ENCODE measurements around the gene PKNOX2. TPM values are rescaled to one million over a fixed set of nuclear protein-coding genes. Genes with fewer than 3 reads are reported as not detected.

The PKNOX2 gene
- total and polyA plus RNA-seq, 10 of the 15 experiments (the other 5 are each of a cell fraction or from before 2014, with no cell fraction given) = not detected

DNA sequence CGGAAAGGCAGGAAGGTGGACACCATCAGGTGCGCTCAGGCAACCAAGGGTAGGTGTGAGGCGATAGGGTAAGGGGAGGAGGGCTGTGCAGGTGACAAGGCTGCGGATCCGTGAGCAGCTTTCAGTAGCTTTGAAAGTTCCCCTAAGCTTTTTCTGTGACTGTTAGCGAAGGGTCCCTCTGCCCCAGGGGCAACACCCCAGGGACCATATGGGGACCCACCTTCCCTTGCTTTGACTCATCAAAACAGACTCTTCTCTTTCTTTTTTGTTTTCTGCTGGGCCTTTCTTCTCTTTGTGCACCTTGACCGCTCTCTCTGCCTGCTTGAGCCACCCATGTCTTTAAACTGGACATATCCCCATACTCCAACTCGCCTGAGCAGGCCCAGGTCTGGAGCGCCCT, 194.6 kb downstream of the PKNOX2 start:
- Histone ChIP-seq H3K79me2 (ENCODE audit: control insufficient read depth, insufficient read depth, low read length) (no peaks in the 10 kb centered on the region), H4K20me1 (ENCODE audit: control insufficient read depth, insufficient read depth) (no peaks in the 10 kb centered on the region; the same call in 1 of the 2 replicates), H3K4me3 (no peak overlapping the region), H3K4me1 (ENCODE audit: control insufficient read depth, insufficient read depth, low read length) (no peaks in the 10 kb centered on the region; the same call in 1 of the 2 replicates), H3K9ac (ENCODE audit: control insufficient read depth, insufficient read depth, low read length) (no peak overlapping the region), H2AFZ (ENCODE audit: control insufficient read depth, low read depth, low read length) (no peak overlapping the region), H3K27me3 (replicated peaks in 1 of 2; ENCODE audit: control insufficient read depth in 2 of 2, insufficient read depth in 2 of 2, low read length in 1 of 2) (peaks cover 0 to 2% of the 10 kb centered on the region in 2 experiments; a peak in 2 of 4 replicates), H3K27ac (ENCODE audit: control insufficient read depth, insufficient read depth) (no peak overlapping the region), H3K36me3 (ENCODE audit: control insufficient read depth in 2 of 2, insufficient read depth in 2 of 2, low read length in 1 of 2) (no peaks in the 10 kb centered on the region), H3K9me3 (replicated peaks; ENCODE audit: control insufficient read depth, insufficient read depth, low read length) (no peaks in the 10 kb centered on the region), H3K4me2 (ENCODE audit: control insufficient read depth, insufficient read depth) (no peak overlapping the region)
- SMC1A ChIA-PET (ENCODE audit: uncharacterized antibody, unreplicated experiment) = interaction anchor here (0.8 to 10.3 kb wide), 3 partner anchors 14 to 39 kb away, joined by 3 to 250 read pairs (median 9); no protein-coding TSS in a partner anchor
- CTCF ChIA-PET = interaction anchor here (0.7 to 8.7 kb wide), 7 partner anchors 9 to 268 kb away, joined by 3 to 108 read pairs (median 10); no protein-coding TSS in a partner anchor
- no TSS peak for BruUV-seq (replicated peaks)
- ATAC-seq (peak; percentile 25), FAIRE-seq (no peak), DNase-seq (ENCODE audit: low read depth, low spot score) (no peak)
- in situ Hi-C loops (cut with MboI) = no loop called here
- WGBS (ENCODE audit: insufficient coverage, insufficient replicate concordance, low lambda C conversion rate, missing lambda C conversion rate) = 6% methylated on average over 7 of the region's 9 CpGs
- POLR2A ChIA-PET = interaction anchor here (1.6 to 5.1 kb wide), 3 partner anchors 15 to 38 kb away, joined by 5 to 102 read pairs (median 19); no protein-coding TSS in a partner anchor
- RAD21 ChIA-PET (ENCODE audit: unreplicated experiment) = interaction anchor here (0.7 to 14.3 kb wide), 5 partner anchors 12 to 286 kb away, joined by 3 to 343 read pairs (median 13); no protein-coding TSS in a partner anchor
- intact Hi-C loops (cut with micrococcal nuclease; ENCODE audit: unreplicated experiment) = no loop called here
- TF ChIP-seq EP300 (IDR thresholded peaks at IDR 0.05; ENCODE audit: borderline replicate concordance in 1 of 2, control insufficient read depth in 1 of 2, low read depth in 2 of 2, low read length in 2 of 2) = 0 out of 4 replicates have a peak, but pooled peaks of 1 of the 2 experiments have one; percentile 18
- TF ChIP-seq RB1 (IDR thresholded peaks at IDR 0.05; ENCODE audit: borderline replicate concordance) = no peak
- TF ChIP-seq, protein P1, sequence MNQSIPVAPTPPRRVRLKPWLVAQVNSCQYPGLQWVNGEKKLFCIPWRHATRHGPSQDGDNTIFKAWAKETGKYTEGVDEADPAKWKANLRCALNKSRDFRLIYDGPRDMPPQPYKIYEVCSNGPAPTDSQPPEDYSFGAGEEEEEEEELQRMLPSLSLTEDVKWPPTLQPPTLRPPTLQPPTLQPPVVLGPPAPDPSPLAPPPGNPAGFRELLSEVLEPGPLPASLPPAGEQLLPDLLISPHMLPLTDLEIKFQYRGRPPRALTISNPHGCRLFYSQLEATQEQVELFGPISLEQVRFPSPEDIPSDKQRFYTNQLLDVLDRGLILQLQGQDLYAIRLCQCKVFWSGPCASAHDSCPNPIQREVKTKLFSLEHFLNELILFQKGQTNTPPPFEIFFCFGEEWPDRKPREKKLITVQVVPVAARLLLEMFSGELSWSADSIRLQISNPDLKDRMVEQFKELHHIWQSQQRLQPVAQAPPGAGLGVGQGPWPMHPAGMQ (IDR thresholded peaks at IDR 0.05; ENCODE audit: borderline replicate concordance) = no peak
- peak in 1 of 2 experiments; percentile 42; a peak in 1 of 4 replicates for TF ChIP-seq BHLHE40 (IDR thresholded peaks at IDR 0.05; ENCODE audit: borderline replicate concordance in 1 of 2, low read depth in 2 of 2, low read length in 1 of 2)
- no peak for TF ChIP-seq SMARCA5 (IDR thresholded peaks at IDR 0.05)
- no peak for TF ChIP-seq EGR1 (IDR thresholded peaks at IDR 0.05; ENCODE audit: borderline replicate concordance in 1 of 2, low read depth in 2 of 2, low read length in 2 of 2)
- TF ChIP-seq, protein P2, sequence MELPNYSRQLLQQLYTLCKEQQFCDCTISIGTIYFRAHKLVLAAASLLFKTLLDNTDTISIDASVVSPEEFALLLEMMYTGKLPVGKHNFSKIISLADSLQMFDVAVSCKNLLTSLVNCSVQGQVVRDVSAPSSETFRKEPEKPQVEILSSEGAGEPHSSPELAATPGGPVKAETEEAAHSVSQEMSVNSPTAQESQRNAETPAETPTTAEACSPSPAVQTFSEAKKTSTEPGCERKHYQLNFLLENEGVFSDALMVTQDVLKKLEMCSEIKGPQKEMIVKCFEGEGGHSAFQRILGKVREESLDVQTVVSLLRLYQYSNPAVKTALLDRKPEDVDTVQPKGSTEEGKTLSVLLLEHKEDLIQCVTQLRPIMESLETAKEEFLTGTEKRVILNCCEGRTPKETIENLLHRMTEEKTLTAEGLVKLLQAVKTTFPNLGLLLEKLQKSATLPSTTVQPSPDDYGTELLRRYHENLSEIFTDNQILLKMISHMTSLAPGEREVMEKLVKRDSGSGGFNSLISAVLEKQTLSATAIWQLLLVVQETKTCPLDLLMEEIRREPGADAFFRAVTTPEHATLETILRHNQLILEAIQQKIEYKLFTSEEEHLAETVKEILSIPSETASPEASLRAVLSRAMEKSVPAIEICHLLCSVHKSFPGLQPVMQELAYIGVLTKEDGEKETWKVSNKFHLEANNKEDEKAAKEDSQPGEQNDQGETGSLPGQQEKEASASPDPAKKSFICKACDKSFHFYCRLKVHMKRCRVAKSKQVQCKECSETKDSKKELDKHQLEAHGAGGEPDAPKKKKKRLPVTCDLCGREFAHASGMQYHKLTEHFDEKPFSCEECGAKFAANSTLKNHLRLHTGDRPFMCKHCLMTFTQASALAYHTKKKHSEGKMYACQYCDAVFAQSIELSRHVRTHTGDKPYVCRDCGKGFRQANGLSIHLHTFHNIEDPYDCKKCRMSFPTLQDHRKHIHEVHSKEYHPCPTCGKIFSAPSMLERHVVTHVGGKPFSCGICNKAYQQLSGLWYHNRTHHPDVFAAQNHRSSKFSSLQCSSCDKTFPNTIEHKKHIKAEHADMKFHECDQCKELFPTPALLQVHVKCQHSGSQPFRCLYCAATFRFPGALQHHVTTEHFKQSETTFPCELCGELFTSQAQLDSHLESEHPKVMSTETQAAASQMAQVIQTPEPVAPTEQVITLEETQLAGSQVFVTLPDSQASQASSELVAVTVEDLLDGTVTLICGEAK (IDR thresholded peaks at IDR 0.05; ENCODE audit: borderline replicate concordance) = no peak
- no peak for TF ChIP-seq TBL1XR1 (IDR thresholded peaks at IDR 0.05; ENCODE audit: low read depth, low read length)
- peak; percentile 70; the same call in 1 of the 2 replicates for TF ChIP-seq GATAD2B (conservative IDR thresholded peaks at IDR 0.05; ENCODE audit: low read depth)
- no peak for TF ChIP-seq PAX8 (IDR thresholded peaks at IDR 0.05)
- no peak for TF ChIP-seq TCF7 (IDR thresholded peaks at IDR 0.05; ENCODE audit: borderline replicate concordance)
- TF ChIP-seq MTA2 (IDR thresholded peaks at IDR 0.05; ENCODE audit: low read depth) = peak; percentile 42; the same call in 1 of the 2 replicates
- peak; percentile 25; the same call in 1 of the 2 replicates for TF ChIP-seq DPF2 (IDR thresholded peaks at IDR 0.05)
- TF ChIP-seq NR2F1 (conservative IDR thresholded peaks at IDR 0.05) = peak; percentile 86
- no peak for TF ChIP-seq ATF7 (IDR thresholded peaks at IDR 0.05; ENCODE audit: low read depth)
- peak; percentile 95 for TF ChIP-seq MEF2B (IDR thresholded peaks at IDR 0.05; ENCODE audit: partially characterized antibody, poor library complexity, severe bottlenecking)
- TF ChIP-seq JUNB (IDR thresholded peaks at IDR 0.05) = no peak
- no peak for TF ChIP-seq NFYA (IDR thresholded peaks at IDR 0.05; ENCODE audit: borderline replicate concordance, low read depth, low read length)

Measured in GM12878 (cell line).